Stimulated activated memory B cell treated with anti-CD40 and anti-IgM and Interleukin-4, amounts not matched to agents 10 μg/mL and 1 μg/mL and 100 μg/mL, for 72 hours (primary cell): ENCODE measurements around the gene ADIPOR2.
A peak's percentile ranks its signal among the peaks of the same experiment; 100 is the strongest.

Experiments used
- ATAC-seq: fragments of 150-1000 bp; cut with Tn5 transposase; 2 replicates; pipeline ENCODE4 v1.10.0; 2021
- H3K27ac Mint-ChIP-seq: one replicate; pipeline ENCODE4 v1.8.0; 2022; ENCODE audit warnings: mild to moderate bottlenecking, mixed read lengths
- H3K27me3 Mint-ChIP-seq: one replicate; pipeline ENCODE4 v1.8.0; 2022; ENCODE audit warnings: mixed read lengths
- H3K36me3 Mint-ChIP-seq: one replicate; pipeline ENCODE4 v1.8.0; 2022; ENCODE audit warnings: mixed read lengths
- H3K4me1 Mint-ChIP-seq: one replicate; pipeline ENCODE4 v1.8.0; 2022; ENCODE audit warnings: mixed read lengths
- H3K4me3 Mint-ChIP-seq: one replicate; pipeline ENCODE4 v1.8.0; 2022; ENCODE audit warnings: mild to moderate bottlenecking, moderate library complexity, mixed read lengths
- H3K9me3 Mint-ChIP-seq: one replicate; pipeline ENCODE4 v1.8.0; 2022; ENCODE audit warnings: mixed read lengths

ADIPOR2 gene

GRCh38 chr12:1761857-1762256 lies 71.0 kb downstream of the ADIPOR2 start:
- no peak overlapping the region for H3K27ac Mint-ChIP-seq
- no peaks in the 10 kb centered on the region for H3K27me3 Mint-ChIP-seq
- no peak for ATAC-seq
- no peak overlapping the region for H3K4me3 Mint-ChIP-seq
- peaks cover 33% of the 10 kb centered on the region for H3K36me3 Mint-ChIP-seq
- H3K9me3 Mint-ChIP-seq: no peaks in the 10 kb centered on the region
- H3K4me1 Mint-ChIP-seq: peaks cover 7% of the 10 kb centered on the region

- H3K27ac Mint-ChIP-seq: no peak overlapping the region
- no peaks in the 10 kb centered on the region for H3K27me3 Mint-ChIP-seq
- no peak overlapping the region for H3K4me3 Mint-ChIP-seq
- peaks cover 20% of the 10 kb centered on the region for H3K36me3 Mint-ChIP-seq
- ATAC-seq: no peak
- no peaks in the 10 kb centered on the region for H3K9me3 Mint-ChIP-seq
- H3K4me1 Mint-ChIP-seq: peaks cover 7% of the 10 kb centered on the region
Measured at GRCh38 chr12:1763153-1763552, 72.3 kb downstream of the ADIPOR2 start.

GRCh38 chr12:1766110-1766509 lies 75.2 kb downstream of the ADIPOR2 start:
- no peaks in the 10 kb centered on the region for H3K9me3 Mint-ChIP-seq
- H3K4me1 Mint-ChIP-seq: peaks cover 9% of the 10 kb centered on the region
- ATAC-seq: no peak
- no peaks in the 10 kb centered on the region for H3K27me3 Mint-ChIP-seq
- no peak overlapping the region for H3K27ac Mint-ChIP-seq
- H3K36me3 Mint-ChIP-seq: peaks cover 19% of the 10 kb centered on the region
- H3K4me3 Mint-ChIP-seq: no peak overlapping the region

GRCh38 chr12:1767407-1768090 lies 76.7 kb downstream of the ADIPOR2 start:
- Mint-ChIP-seq H3K27ac (no peak overlapping the region), H3K27me3 (no peaks in the 10 kb centered on the region), H3K4me1 (peaks cover 13% of the 10 kb centered on the region), H3K36me3 (peaks cover 15% of the 10 kb centered on the region), H3K4me3 (no peak overlapping the region), H3K9me3 (no peaks in the 10 kb centered on the region)
- ATAC-seq: no peak

- H3K4me1 Mint-ChIP-seq: peaks cover 13% of the 10 kb centered on the region
- peaks cover 23% of the 10 kb centered on the region for H3K36me3 Mint-ChIP-seq
- ATAC-seq: no peak
- no peak overlapping the region for H3K4me3 Mint-ChIP-seq
- no peaks in the 10 kb centered on the region for H3K9me3 Mint-ChIP-seq
- H3K27ac Mint-ChIP-seq: no peak overlapping the region
- no peaks in the 10 kb centered on the region for H3K27me3 Mint-ChIP-seq
Measured at GRCh38 chr12:1768615-1769014, 77.7 kb downstream of the ADIPOR2 start.

GRCh38 chr12:1769809-1770494 lies 79.1 kb downstream of the ADIPOR2 start:
- peaks cover 13% of the 10 kb centered on the region for H3K4me1 Mint-ChIP-seq

GRCh38 chr12:1773937-1774655 lies 83.2 kb downstream of the ADIPOR2 start:
- ATAC-seq: no peak
- Mint-ChIP-seq H3K4me1 (peaks cover 19% of the 10 kb centered on the region), H3K27me3 (no peaks in the 10 kb centered on the region), H3K27ac (no peak overlapping the region), H3K4me3 (no peak overlapping the region), H3K9me3 (no peaks in the 10 kb centered on the region), H3K36me3 (peaks cover 50% of the 10 kb centered on the region)

More at GRCh38 chr12:1769809-1770494, 79.1 kb downstream of the ADIPOR2 start:
- peaks cover 28% of the 10 kb centered on the region for H3K36me3 Mint-ChIP-seq
- no peak for ATAC-seq
- H3K27ac Mint-ChIP-seq: no peak overlapping the region
- H3K4me3 Mint-ChIP-seq: no peak overlapping the region
- no peaks in the 10 kb centered on the region for H3K27me3 Mint-ChIP-seq
- no peaks in the 10 kb centered on the region for H3K9me3 Mint-ChIP-seq

GRCh38 chr12:1776170-1776921 lies 85.5 kb downstream of the ADIPOR2 start:
- H3K9me3 Mint-ChIP-seq: no peaks in the 10 kb centered on the region
- no peaks in the 10 kb centered on the region for H3K27me3 Mint-ChIP-seq
- peak overlapping the region; percentile 10 for H3K27ac Mint-ChIP-seq
- H3K4me1 Mint-ChIP-seq: peaks cover 15% of the 10 kb centered on the region
- H3K36me3 Mint-ChIP-seq: peaks cover 52% of the 10 kb centered on the region
- no peak for ATAC-seq
- no peak overlapping the region for H3K4me3 Mint-ChIP-seq

GRCh38 chr12:1777798-1778197 lies 86.9 kb downstream of the ADIPOR2 start:
- Mint-ChIP-seq H3K36me3 (peaks cover 47% of the 10 kb centered on the region), H3K9me3 (no peaks in the 10 kb centered on the region), H3K27ac (no peak overlapping the region), H3K27me3 (no peaks in the 10 kb centered on the region), H3K4me1 (peaks cover 13% of the 10 kb centered on the region), H3K4me3 (no peak overlapping the region)
- no peak for ATAC-seq

GRCh38 chr12:1778911-1779310 lies 88.0 kb downstream of the ADIPOR2 start:
- peaks cover 43% of the 10 kb centered on the region for H3K36me3 Mint-ChIP-seq
- H3K27me3 Mint-ChIP-seq: no peaks in the 10 kb centered on the region
- ATAC-seq: no peak
- H3K9me3 Mint-ChIP-seq: no peaks in the 10 kb centered on the region
- peaks cover 13% of the 10 kb centered on the region for H3K4me1 Mint-ChIP-seq
- no peak overlapping the region for H3K4me3 Mint-ChIP-seq
- no peak overlapping the region for H3K27ac Mint-ChIP-seq

GRCh38 chr12:1779783-1780182 lies 88.9 kb downstream of the ADIPOR2 start:
- Mint-ChIP-seq H3K36me3 (peaks cover 48% of the 10 kb centered on the region), H3K4me1 (peaks cover 13% of the 10 kb centered on the region), H3K27ac (no peak overlapping the region), H3K27me3 (no peaks in the 10 kb centered on the region), H3K9me3 (no peaks in the 10 kb centered on the region), H3K4me3 (no peak overlapping the region)
- no peak for ATAC-seq

GRCh38 chr12:1781772-1782171 lies 90.9 kb downstream of the ADIPOR2 start:
- ATAC-seq: no peak
- Mint-ChIP-seq H3K36me3 (peaks cover 51% of the 10 kb centered on the region), H3K27ac (no peak overlapping the region), H3K4me1 (no peaks in the 10 kb centered on the region), H3K9me3 (no peaks in the 10 kb centered on the region), H3K27me3 (no peaks in the 10 kb centered on the region), H3K4me3 (no peak overlapping the region)

- H3K27me3 Mint-ChIP-seq: no peaks in the 10 kb centered on the region
- H3K9me3 Mint-ChIP-seq: no peaks in the 10 kb centered on the region
- no peak for ATAC-seq
- H3K36me3 Mint-ChIP-seq: peaks cover 52% of the 10 kb centered on the region
- no peaks in the 10 kb centered on the region for H3K4me1 Mint-ChIP-seq
- H3K4me3 Mint-ChIP-seq: no peak overlapping the region
- no peak overlapping the region for H3K27ac Mint-ChIP-seq
Measured at GRCh38 chr12:1782215-1782614, 91.3 kb downstream of the ADIPOR2 start.

- no peak for ATAC-seq
Measured at GRCh38 chr12:1787714-1788113, 96.8 kb downstream of the ADIPOR2 start.

GRCh38 chr12:1790444-1790843 lies 99.6 kb downstream of the ADIPOR2 start:
- Mint-ChIP-seq H3K27ac (no peak overlapping the region), H3K4me3 (no peak overlapping the region), H3K9me3 (no peaks in the 10 kb centered on the region), H3K36me3 (peaks cover 18% of the 10 kb centered on the region), H3K4me1 (peaks cover 15% of the 10 kb centered on the region), H3K27me3 (no peaks in the 10 kb centered on the region)
- no peak for ATAC-seq

More at GRCh38 chr12:1787714-1788113, 96.8 kb downstream of the ADIPOR2 start:
- Mint-ChIP-seq H3K9me3 (no peaks in the 10 kb centered on the region), H3K27me3 (no peaks in the 10 kb centered on the region), H3K27ac (no peak overlapping the region), H3K4me3 (no peak overlapping the region), H3K4me1 (peaks cover 11% of the 10 kb centered on the region), H3K36me3 (peaks cover 34% of the 10 kb centered on the region)
